Naive thymus-derived CD4-positive, alpha-beta T cell (primary cell): ENCODE data around the gene RSU1. TPM values are rescaled to one million over a fixed set of nuclear protein-coding genes. Genes with fewer than 3 reads are reported as not detected.

Experiments
- ATAC-seq: fragments of 150-1000 bp; cut with Tn5 transposase; 2 replicates; pipeline ENCODE4 v1.10.0; 2021; ENCODE audit warnings: mild to moderate bottlenecking, moderate library complexity
- CTCF ChIA-PET: fragments of 350-600 bp; sonication (Branson Sonifier 250); formaldehyde crosslinking; loops from one replicate; lab custom pipeline; 2021; ENCODE audit warnings: antibody characterized with exemption; lab: Charles Lee
- POLR2A ChIA-PET: fragments of 350-600 bp; sonication (Branson Sonifier 250); formaldehyde crosslinking; loops from one replicate; lab custom pipeline; 2021; ENCODE audit warnings: antibody characterized with exemption, inconsistent platforms; lab: Charles Lee
- DNase-seq, 9 donors: peaks; one replicate each; pipeline versions ENCODE4 v3.0.0 to v3.0.0-alpha.2; 2020 to 2022; ENCODE audit warnings: mixed read lengths in 1 of 9
- H3K27ac ChIP-seq: one replicate; pipeline ENCODE4 v1.7.0; 2013; ENCODE audit warnings: mild to moderate bottlenecking, low read depth, low read length, moderate library complexity
- H3K27me3 ChIP-seq, 2 donors: one replicate each; pipeline ENCODE4 v1.7.0; 2013; ENCODE audit warnings: low read length in 2 of 2, mild to moderate bottlenecking in 2 of 2, moderate library complexity in 2 of 2; ENCODE audit not compliant: control insufficient read depth in 2 of 2, insufficient read depth in 2 of 2
- H3K36me3 ChIP-seq, 3 experiments: 1 replicate in 2 of 3; 2 replicates in 1 of 3; pipeline ENCODE4 v1.7.0; 2013; ENCODE audit warnings: low read length in 3 of 3, mild to moderate bottlenecking in 3 of 3, moderate library complexity in 1 of 3; ENCODE audit not compliant: insufficient read depth in 3 of 3, control insufficient read depth in 2 of 3
- H3K4me1 ChIP-seq, 2 donors: one replicate each; pipeline ENCODE4 v1.7.0; 2013; ENCODE audit warnings: low read length in 2 of 2, mild to moderate bottlenecking in 2 of 2, moderate library complexity in 1 of 2; ENCODE audit not compliant: control insufficient read depth in 2 of 2, insufficient read depth in 2 of 2
- H3K4me3 ChIP-seq: 2 replicates; pipeline ENCODE4 v1.7.0; 2013; ENCODE audit warnings: mild to moderate bottlenecking, low read length
- H3K9me3 ChIP-seq, 3 experiments: 1 replicate in 2 of 3; 2 replicates in 1 of 3; pipeline ENCODE4 v1.7.0; 2013; ENCODE audit warnings: low read length in 3 of 3; ENCODE audit not compliant: control insufficient read depth in 2 of 3
- H3K27ac Mint-ChIP-seq, 9 donors: one replicate each; pipeline ENCODE4 v1.8.0; 2020 to 2022; ENCODE audit warnings: mixed read lengths in 9 of 9, mild to moderate bottlenecking in 8 of 9, moderate library complexity in 5 of 9, inconsistent platforms in 2 of 9
- H3K27me3 Mint-ChIP-seq, 5 donors: one replicate each; pipeline ENCODE4 v1.8.0; 2021 to 2022; ENCODE audit warnings: mixed read lengths in 5 of 5, mild to moderate bottlenecking in 1 of 5
- H3K36me3 Mint-ChIP-seq, 5 donors: one replicate each; pipeline ENCODE4 v1.8.0; 2020 to 2022; ENCODE audit warnings: mixed read lengths in 5 of 5, mild to moderate bottlenecking in 3 of 5, inconsistent platforms in 1 of 5
- H3K4me1 Mint-ChIP-seq, 7 donors: one replicate each; pipeline ENCODE4 v1.8.0; 2020 to 2022; ENCODE audit warnings: mixed read lengths in 7 of 7, mild to moderate bottlenecking in 3 of 7, inconsistent platforms in 1 of 7
- H3K4me3 Mint-ChIP-seq, 10 donors: one replicate each; pipeline ENCODE4 v1.8.0; 2020 to 2022; ENCODE audit warnings: mild to moderate bottlenecking in 10 of 10, mixed read lengths in 10 of 10, moderate library complexity in 6 of 10, inconsistent platforms in 2 of 10
- H3K9me3 Mint-ChIP-seq, 11 donors: one replicate each; pipeline ENCODE4 v1.8.0; 2020 to 2022; ENCODE audit warnings: mixed read lengths in 11 of 11, mild to moderate bottlenecking in 4 of 11, inconsistent platforms in 1 of 11, moderate library complexity in 1 of 11
- intact Hi-C, 2 donors: fragments of 100-400 bp; cut with micrococcal nuclease; formaldehyde crosslinking; loops; one replicate each; pipeline ENCODE4 v1.15.1; 2023
- polyA plus RNA-seq, 2 donors: library from polyadenylated mRNA; unstranded; fragments of 300-500 nt; fragmentation: Illumina TruSeq; gene quantifications; one replicate each; pipeline ENCODE4 v1.2.3, GENCODE V29; 2021
- total RNA-seq, 6 experiments: library from RNA in 5 of 6; stranded (reverse) in 5 of 6; gene quantifications; 1 replicate in 5 of 6; 2 replicates in 1 of 6; pipeline ENCODE4 v1.2.3 and lab custom pipeline; 2021 to 2026

The RSU1 gene
- total and polyA plus RNA-seq, 7 experiments from 2014 or later, result 36.1 to 108 (median 50.4) TPM

DNA sequence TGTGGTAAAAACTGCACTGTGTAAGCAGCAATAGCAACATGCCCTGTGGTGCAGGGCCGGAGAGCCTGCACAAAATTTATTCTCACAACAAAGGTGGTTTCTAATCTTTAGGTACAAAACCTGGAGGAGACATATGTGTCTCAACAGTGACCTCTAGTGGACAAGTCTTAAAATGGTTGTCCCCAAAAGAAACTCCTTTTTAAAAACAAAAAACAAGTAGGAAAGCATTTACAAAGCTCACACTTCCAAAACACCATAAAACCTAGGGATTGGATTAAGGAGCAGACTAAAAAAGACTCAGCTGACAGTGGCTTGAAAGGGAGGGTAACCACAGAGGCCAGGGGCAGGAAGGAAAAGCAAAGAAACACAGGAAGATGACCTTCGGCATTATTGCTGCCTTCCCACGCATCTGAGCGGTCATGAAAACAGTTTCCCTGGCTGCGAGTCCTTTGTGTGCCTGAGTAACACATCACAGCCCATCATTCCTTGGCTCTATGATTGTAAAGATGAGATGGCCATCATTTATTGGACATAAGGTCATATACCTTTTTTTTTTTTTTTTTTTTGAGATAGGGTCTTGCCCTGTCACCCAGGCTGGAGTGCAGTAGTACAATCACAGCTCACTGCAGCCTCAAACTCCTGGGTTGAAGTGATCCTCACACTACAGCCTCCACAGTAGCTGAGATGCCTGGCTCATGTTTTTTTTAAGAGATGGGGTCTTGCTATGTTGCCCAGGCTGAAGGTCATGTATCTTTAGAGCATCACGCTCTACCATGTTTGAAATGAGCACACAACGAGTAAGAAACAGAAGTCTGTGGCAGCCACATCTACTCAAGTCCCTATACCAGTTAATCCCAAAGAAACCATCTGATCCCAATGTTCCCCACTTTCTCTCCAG is 39.5 kb downstream of the RSU1 start:
- Histone ChIP-seq H3K4me1 (peaks cover 0 to 11% of the 10 kb centered on the region in 2 donors), H3K27ac (no peak overlapping the region), H3K9me3 (no peaks in the 10 kb centered on the region), H3K27me3 (no peaks in the 10 kb centered on the region), H3K36me3 (peaks cover 0 to 5% (median 0%) of the 10 kb centered on the region in 3 experiments), H3K4me3 (no peak overlapping the region)
- intact Hi-C loops, result loop anchor here (1.0 to 5.0 kb wide), 6 partner anchors 39 to 1343 kb away; partner anchors contain the start of gene RSU1 (in 2 of the 2)
- DNase-seq (peak in 7 of 9 donors; percentile 26 to 64 (median 56)), ATAC-seq (peak; percentile 77)
- H3K4me3 Mint-ChIP-seq, result peak overlapping the region in 4 of 10 donors; percentile 14 to 42 (median 21)
- no peaks in the 10 kb centered on the region for H3K9me3 Mint-ChIP-seq
- H3K36me3 Mint-ChIP-seq, result peaks cover 3 to 22% (median 7%) of the 10 kb centered on the region in 5 donors
- ChIA-PET CTCF (interaction anchor here (0.5 to 1.0 kb wide), 10 partner anchors 12 to 1347 kb away, joined by 3 to 5 read pairs (median 3); partner anchors contain the start of gene RSU1), POLR2A (no interaction called here)
- H3K27ac Mint-ChIP-seq, result peak overlapping the region in 8 of 9 donors; percentile 57 to 89 (median 84)
- H3K27me3 Mint-ChIP-seq, result no peaks in the 10 kb centered on the region
- peaks cover 20 to 40% (median 32%) of the 10 kb centered on the region in 7 donors for H3K4me1 Mint-ChIP-seq

DNA sequence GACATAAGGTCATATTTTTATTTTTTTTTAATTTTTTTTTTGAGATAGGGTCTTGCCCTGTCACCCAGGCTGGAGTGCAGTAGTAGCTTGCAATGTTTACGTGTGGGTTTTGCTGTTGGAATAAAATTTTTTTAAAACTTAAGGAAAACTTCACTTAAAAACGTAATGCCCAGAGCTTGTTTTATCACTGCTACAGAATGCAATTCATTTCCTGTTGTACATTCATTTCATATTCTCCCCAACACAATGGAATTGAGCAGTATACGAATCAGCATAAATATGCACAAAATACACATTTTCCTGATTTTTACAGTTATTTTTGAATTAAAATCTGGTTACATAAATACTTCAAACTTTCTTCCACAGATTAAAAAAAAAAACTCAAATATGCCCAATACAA is 40.3 kb downstream of the RSU1 start:
- H3K4me3 ChIP-seq, result no peak overlapping the region
- POLR2A ChIA-PET, result no interaction called here
- Mint-ChIP-seq H3K27ac (no peak overlapping the region), H3K36me3 (peaks cover 3 to 25% (median 7%) of the 10 kb centered on the region in 5 donors), H3K4me1 (peaks cover 22 to 40% (median 33%) of the 10 kb centered on the region in 7 donors), H3K27me3 (no peaks in the 10 kb centered on the region), H3K4me3 (no peak overlapping the region), H3K9me3 (no peaks in the 10 kb centered on the region)
- no peak for ATAC-seq
- peaks cover 0 to 11% of the 10 kb centered on the region in 2 donors for H3K4me1 ChIP-seq
- intact Hi-C loops, result loop anchor here (1.0 to 5.0 kb wide), 5 partner anchors 40 to 1343 kb away; partner anchors contain the start of gene RSU1 (in 1 of the 2)
- CTCF ChIA-PET, result interaction anchor here (0.6 to 1.0 kb wide), 3 partner anchors 38 to 898 kb away, joined by 3 to 6 read pairs (median 3); partner anchors contain the start of gene RSU1
- H3K27ac ChIP-seq, result no peak overlapping the region
- H3K9me3 ChIP-seq, result no peaks in the 10 kb centered on the region
- H3K36me3 ChIP-seq, result peaks cover 0 to 5% (median 0%) of the 10 kb centered on the region in 3 experiments
- no peaks in the 10 kb centered on the region for H3K27me3 ChIP-seq
- DNase-seq, result no peak

DNA sequence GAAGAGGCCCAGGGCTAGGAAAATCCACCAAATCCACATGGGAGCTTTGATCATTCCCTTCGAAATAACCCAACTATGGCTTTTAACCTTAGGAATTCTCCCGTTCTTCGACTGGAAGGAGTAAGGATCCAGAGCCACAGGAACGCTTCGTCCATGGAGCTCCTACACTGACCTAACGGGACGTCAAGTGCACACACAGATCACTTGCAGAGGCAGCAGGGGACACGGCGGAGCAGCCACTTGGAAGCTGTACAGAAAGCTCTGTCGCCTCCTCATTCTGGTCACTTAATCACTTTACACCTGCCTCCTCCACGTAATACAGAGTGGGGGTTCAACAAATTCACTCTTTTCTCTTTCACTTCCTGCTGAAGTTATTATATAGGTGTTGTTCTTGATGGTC is 43.9 kb downstream of the RSU1 start:
- Histone ChIP-seq H3K27me3 (no peaks in the 10 kb centered on the region), H3K4me1 (no peaks in the 10 kb centered on the region), H3K9me3 (no peaks in the 10 kb centered on the region), H3K36me3 (no peaks in the 10 kb centered on the region), H3K4me3 (no peak overlapping the region), H3K27ac (no peak overlapping the region)
- CTCF ChIA-PET, result no interaction called here
- DNase-seq (no peak), ATAC-seq (no peak)
- Mint-ChIP-seq H3K9me3 (no peaks in the 10 kb centered on the region), H3K27me3 (no peaks in the 10 kb centered on the region), H3K4me3 (no peak overlapping the region), H3K4me1 (peaks cover 7 to 33% (median 14%) of the 10 kb centered on the region in 7 donors), H3K27ac (no peak overlapping the region), H3K36me3 (peaks cover 3 to 39% (median 7%) of the 10 kb centered on the region in 5 donors)
- intact Hi-C loops, result no loop called here
- POLR2A ChIA-PET, result no interaction called here

DNA sequence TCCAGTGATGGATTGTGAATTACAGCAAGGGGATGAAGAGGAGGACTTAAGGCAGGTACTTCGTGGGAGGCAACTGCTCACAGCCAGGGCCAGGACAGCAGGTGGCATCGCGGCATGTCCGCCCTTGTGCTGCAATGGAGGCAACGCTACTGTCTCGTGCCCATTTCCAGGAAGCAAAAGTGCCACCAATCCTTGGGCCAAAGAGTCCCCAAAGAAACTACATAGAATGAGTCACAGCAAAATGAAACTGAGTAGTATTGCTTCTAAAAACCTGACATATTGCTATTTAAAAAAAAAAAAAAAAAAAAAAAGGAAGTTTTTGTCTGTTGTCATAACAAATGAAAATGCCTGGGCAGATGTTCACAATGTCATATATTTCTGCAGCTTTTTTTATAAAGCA is 46.6 kb downstream of the RSU1 start:
- intact Hi-C loops, result no loop called here
- Histone ChIP-seq H3K27ac (no peak overlapping the region), H3K27me3 (no peaks in the 10 kb centered on the region), H3K4me3 (no peak overlapping the region), H3K9me3 (no peaks in the 10 kb centered on the region), H3K36me3 (no peaks in the 10 kb centered on the region), H3K4me1 (no peaks in the 10 kb centered on the region)
- H3K4me1 Mint-ChIP-seq, result peaks cover 3 to 32% (median 9%) of the 10 kb centered on the region in 7 donors
- ChIA-PET POLR2A (no interaction called here), CTCF (no interaction called here)
- no peaks in the 10 kb centered on the region for H3K27me3 Mint-ChIP-seq
- H3K9me3 Mint-ChIP-seq, result no peaks in the 10 kb centered on the region
- H3K4me3 Mint-ChIP-seq, result no peak overlapping the region
- peaks cover 0 to 38% (median 4%) of the 10 kb centered on the region in 5 donors for H3K36me3 Mint-ChIP-seq
- DNase-seq (no peak), ATAC-seq (no peak)
- H3K27ac Mint-ChIP-seq, result peak overlapping the region in 1 of 9 donors; percentile 68

DNA sequence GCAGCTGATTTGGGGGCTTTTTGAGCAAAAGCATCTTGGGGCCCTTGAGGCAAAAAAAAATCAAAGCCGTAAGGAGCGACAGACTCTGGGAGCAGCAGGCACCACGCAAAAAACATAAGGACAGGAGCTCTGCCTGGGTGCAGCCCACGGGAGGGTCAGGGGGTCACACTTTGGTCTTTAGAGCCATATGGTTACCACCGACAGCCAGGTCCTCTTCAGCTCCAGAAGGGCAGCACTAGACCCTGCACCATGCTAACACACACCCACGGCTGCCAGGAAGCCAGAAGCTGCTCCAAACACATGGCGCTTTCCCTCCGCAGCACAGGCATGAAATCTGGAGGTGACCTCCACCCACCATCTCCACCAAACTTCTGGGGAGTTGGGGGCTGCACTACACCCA is 47.1 kb downstream of the RSU1 start:
- ChIA-PET CTCF (no interaction called here), POLR2A (no interaction called here)
- Histone ChIP-seq H3K36me3 (no peaks in the 10 kb centered on the region), H3K9me3 (no peaks in the 10 kb centered on the region), H3K4me1 (no peaks in the 10 kb centered on the region), H3K27ac (no peak overlapping the region), H3K4me3 (no peak overlapping the region), H3K27me3 (no peaks in the 10 kb centered on the region)
- H3K27ac Mint-ChIP-seq, result no peak overlapping the region
- ATAC-seq (no peak), DNase-seq (no peak)
- intact Hi-C loops, result no loop called here
- H3K36me3 Mint-ChIP-seq, result peaks cover 0 to 36% (median 4%) of the 10 kb centered on the region in 5 donors
- H3K9me3 Mint-ChIP-seq, result no peaks in the 10 kb centered on the region
- peaks cover 3 to 34% (median 10%) of the 10 kb centered on the region in 7 donors for H3K4me1 Mint-ChIP-seq
- H3K27me3 Mint-ChIP-seq, result no peaks in the 10 kb centered on the region
- no peak overlapping the region for H3K4me3 Mint-ChIP-seq

DNA sequence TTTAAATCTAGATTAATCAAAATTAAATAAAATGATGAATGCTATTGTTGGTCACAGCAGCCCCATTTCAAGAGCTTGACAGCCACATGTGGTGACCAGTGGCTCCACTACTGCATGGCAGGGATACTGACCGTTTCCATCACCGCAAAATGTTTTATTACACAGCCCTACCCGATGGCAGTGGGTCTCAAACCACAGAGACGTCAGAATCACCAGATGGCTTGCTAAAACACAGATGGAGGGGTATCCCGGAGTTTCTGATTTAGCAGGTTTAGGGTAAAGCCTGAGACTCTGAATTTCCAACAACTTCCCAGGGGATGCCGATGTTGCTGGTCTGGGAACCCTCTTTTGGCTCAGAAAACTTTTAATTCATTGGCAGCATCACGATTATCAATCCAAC is 47.9 kb downstream of the RSU1 start:
- DNase-seq (no peak), ATAC-seq (no peak)
- Histone ChIP-seq H3K4me3 (no peak overlapping the region), H3K4me1 (no peaks in the 10 kb centered on the region), H3K9me3 (no peaks in the 10 kb centered on the region), H3K27ac (no peak overlapping the region), H3K27me3 (no peaks in the 10 kb centered on the region), H3K36me3 (peaks cover 0 to 4% (median 0%) of the 10 kb centered on the region in 3 experiments)
- POLR2A ChIA-PET, result no interaction called here
- intact Hi-C loops, result no loop called here
- Mint-ChIP-seq H3K9me3 (no peaks in the 10 kb centered on the region), H3K27me3 (no peaks in the 10 kb centered on the region), H3K27ac (no peak overlapping the region), H3K4me3 (no peak overlapping the region), H3K4me1 (peaks cover 3 to 34% (median 10%) of the 10 kb centered on the region in 7 donors), H3K36me3 (peaks cover 0 to 36% (median 5%) of the 10 kb centered on the region in 5 donors)
- CTCF ChIA-PET, result no interaction called here
